ENCODE results near the gene VPS8.
"Not testable (repeated sequence)": the region's sequence is repeated elsewhere in the genome, so short reads cannot be mapped to it uniquely, and the experiment has no call there.

Gene VPS8

DNA sequence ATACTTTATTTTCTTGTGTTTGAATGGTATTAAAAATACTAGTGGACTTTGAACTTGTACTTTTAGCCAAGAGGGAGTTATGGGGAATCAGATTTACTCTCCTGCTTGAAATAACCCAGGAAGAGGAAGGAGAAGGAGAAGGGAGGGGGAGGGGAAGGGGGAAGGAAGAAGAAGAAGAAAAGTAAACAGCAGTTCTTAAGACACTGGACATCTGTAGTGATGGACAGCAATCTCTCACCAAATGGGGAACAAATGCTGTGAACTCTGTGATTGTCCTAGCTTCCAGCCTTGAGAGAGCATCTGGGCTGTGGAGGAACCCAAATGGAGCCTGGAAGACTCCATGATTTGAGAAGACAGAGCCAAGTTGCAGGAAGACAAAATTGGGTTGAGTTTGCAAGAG is 52.0 kb downstream of the VPS8 start:
- no peak for DNase-seq (ENCODE audit: low spot score)

DNA sequence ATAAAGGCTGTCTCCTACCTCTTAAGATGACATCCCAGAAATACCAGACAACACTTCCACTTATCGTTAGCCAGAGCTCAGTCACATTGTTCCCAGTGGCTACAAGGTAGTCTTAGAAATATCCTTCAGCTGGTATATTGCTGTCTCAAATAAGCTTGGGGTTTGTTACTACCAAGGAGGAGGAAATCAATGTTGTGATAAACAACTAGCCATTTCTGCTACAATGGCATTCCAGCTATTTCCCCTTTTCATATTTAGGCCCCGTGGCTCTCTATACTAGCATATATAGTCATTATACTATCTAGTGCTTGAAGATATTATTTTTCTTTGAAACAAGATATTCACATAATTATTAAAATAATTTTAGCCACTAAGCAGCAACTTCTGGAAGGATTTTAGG is 56.5 kb downstream of the VPS8 start:
- no peak for DNase-seq (ENCODE audit: low spot score)

DNA sequence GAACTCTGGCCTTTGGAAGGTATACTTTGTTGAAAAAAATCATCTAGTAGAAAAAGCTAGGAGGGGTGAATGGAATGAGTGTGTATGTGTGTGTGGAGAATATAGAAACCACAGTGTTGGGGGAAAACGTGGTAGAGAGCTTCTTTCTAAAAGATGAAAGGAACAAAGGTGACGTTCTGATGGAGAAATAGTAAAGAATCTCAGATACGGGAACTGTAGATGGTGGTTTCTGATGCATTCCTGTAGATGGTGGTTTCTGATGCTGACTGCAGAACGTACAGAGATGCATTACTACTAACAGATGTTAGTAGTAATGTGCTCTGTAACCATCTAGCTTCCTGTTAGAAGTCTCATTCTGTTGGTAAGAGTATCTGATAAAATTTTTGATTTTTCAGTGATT is 60.2 kb downstream of the VPS8 start:
- DNase-seq (ENCODE audit: low spot score): no peak

DNA sequence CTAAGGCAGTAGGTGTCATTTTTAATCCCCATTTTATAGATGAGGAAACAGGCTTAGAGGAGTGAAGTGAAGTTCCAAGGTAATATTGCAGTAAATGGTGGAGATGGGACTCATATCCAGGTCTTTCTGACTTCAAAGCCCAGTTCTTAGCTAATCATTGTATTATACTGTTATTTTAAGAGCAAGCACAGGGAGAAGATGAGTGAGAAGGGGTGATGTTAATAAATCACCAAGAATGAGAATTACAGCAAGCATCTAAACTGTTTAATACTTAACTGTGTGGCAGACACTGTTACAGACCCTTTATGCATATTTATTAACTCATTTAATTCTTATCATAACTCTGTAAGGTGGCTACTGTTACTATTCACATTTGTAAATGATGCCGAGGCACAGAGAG is 61.2 kb downstream of the VPS8 start:
- DNase-seq (ENCODE audit: low spot score): no peak

DNA sequence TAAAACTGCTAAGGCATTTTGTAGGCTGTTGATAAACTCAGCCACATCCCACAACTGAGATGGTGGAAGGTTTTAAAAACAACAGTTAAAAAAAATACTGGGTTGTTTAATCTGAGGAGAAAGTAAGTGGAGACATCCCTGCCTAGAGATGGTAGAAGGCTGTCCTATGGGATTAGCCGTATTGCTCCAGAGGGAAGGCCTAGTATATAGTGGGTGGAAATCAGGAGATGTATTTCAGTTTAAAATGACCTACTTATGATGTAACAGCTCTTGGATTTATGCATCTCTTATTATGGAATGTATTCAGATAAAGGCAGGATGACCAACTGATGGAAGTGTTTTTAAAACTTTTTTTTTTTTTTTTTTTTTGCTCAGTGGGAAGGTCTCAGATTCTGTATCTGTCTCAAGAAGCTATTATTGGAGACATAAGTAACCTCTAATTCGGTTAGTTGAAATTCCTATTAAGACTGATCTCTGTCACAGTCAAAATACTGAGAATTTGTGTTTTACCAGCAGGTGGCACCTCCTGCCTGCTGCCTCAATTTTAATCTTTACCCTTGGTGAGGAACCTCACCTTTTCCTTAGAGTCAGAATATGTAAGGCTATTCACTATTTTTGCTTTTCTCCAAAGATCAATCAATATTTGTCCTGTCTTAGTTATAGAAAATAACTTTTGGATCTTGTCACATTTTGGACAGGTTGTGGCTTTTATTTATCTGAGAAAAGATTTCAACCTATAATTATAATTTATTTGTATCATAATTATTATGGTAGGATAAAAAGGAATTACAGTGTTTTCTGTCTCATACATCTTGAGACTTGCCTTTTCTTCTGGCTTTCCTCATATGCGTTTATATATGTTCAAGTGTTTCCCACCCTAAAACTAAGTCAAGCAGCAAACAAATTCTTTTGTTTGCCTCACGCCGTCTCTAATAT is 63.0 kb downstream of the VPS8 start:
- DNase-seq (ENCODE audit: low spot score): peak; percentile 27

DNA sequence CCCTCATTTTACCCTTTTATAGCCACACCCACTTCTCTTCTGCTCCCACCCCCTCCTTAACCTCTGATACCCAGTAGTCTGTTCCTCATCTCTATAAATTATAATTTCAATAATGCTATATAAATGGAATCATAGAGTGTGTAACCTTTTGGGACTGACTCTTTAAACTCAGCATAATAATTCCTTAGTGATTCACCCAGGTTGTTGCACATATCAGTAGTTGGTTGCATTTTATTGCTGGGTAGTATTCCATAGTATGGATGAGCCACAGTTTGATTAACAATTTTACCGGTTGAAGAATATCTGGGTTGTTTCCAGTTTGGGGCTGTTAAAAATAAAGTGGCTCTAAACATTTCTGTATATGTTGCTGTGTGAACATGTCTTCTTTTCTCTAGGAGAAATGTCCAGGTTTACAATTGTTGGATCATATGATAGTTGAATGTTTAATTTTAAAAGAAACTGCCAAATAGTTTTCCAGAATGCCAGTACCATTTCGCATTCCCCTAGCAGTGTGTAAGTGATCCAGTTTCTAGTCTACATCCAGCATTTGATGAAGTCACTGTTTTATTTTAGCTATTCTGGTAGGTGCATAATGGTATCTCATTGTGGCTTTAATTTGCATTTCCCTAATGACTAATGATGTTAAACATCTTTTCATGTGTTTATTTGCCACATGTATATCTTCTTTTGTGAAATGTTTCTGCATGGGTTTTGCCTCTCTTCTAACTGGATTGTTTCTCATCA is 68.5 kb downstream of the VPS8 start:
- no peak for DNase-seq (ENCODE audit: low spot score)

DNA sequence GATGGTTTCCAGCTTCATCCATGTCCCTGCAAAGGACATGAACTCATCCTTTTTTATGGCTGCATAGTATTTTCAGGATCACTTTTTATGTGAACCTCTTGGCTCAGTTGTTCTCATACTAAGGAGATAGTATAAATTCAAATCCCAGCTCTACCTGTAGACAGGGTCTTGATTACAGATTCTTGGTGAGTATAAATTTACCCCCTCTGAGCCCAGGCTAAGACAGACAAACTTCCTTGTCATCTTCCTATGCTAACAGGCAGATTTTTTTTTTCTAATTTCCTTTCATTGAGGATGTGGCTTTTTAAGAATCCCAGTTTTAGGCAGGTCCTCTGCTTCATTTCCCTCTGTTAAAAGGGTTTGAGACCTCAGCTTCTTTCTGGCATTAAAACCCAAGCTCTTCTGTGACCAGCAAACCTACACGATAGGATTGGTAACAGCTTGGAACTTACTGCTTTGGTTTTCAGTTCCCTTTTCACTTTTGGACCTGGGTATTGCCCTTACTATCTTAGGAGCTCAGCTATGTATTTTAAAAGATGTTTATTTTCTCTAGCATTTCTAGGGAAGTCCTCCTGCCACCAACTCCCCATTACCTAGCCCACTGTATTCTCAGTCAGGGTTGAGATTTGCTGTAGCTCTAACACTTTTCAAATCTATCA is 72.5 kb downstream of the VPS8 start:
- DNase-seq (ENCODE audit: low spot score): peak; percentile 2

DNA sequence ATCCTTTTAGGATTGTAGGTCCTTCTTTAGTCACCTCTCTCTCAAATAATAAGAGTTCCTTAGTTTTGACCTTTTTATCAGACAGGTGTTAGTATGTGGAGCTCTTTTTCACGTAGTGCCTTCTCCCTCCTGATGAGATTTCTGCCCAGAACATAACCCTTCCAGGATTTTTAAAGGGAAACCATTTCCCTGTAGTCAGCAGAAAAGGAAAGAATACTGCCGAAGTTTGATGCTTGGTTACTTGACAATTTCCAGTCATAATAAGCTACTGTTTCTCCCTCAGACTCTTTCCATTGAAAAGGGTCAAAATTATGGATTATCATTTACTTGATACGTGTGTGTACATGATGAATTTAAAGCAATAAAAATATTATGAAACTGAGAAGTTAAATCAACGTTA is 73.1 kb downstream of the VPS8 start:
- DNase-seq (ENCODE audit: low spot score): no peak

DNA sequence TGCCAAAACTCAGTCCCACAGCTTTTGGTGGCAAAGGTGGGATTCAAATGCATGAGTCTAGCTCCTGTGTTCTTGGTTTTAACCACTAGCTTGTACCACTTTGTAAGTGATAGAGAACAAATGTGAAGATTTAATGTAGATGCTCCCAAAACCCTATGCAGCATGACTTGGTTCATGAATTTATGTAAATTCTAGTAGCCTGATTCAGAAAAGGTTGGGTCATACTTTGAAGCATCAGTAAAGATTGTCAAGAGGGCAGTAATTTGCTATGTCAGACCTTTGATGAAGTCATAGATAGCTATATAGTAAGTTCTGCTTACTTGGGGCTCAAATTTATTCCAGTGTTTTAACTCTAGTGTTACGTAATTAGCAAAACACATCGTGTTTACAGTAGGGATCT is 75.6 kb downstream of the VPS8 start:
- no peak for DNase-seq (ENCODE audit: low spot score)

DNA sequence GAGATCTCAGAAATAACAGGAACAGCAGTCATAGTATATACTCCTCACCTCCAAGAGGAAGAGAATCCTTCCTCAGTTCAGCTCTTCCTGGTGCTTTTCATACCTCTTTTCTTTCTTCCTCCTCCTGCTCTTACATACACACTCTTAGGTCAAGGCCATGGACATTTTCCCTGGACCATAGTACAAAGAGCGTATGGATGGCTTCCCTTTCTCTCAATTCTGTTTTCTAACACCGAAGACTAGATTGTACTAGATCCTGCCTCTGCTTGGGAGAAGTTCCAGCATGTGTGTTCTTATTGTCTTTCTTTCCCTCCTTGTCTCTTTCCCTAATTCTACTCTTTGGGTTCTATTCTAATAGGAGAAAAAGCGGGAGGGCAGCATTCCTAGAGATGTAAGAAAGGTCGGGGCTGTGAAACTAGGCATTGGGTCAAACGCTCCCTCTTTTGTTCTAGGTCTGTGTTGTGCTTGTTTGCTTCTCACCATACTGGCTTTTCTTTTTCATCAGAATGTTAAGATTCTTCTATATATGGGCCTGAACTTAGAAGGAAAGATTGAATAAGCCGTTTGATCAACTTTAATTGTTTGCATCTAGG is 77.4 kb downstream of the VPS8 start:
- DNase-seq (ENCODE audit: low spot score): no peak

DNA sequence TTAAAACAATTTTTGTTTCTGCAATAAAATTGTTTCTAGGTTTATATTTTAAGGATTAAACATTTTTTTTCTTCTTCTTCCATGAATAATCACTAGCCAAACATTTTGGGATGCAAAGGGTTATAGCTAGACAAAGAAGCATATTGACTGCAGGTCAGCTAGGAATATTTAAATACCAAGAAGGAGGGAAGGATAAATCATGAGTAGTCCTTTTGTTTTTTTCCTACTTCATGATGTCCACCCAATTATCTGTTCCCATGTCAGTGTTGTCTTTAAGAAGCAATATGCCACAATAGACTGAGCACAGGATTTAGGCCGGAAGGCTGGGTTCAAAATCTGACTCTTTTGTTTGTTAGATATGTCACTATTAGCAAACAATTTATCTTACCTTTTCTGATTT is 82.1 kb downstream of the VPS8 start:
- no peak for DNase-seq (ENCODE audit: low spot score)

DNA sequence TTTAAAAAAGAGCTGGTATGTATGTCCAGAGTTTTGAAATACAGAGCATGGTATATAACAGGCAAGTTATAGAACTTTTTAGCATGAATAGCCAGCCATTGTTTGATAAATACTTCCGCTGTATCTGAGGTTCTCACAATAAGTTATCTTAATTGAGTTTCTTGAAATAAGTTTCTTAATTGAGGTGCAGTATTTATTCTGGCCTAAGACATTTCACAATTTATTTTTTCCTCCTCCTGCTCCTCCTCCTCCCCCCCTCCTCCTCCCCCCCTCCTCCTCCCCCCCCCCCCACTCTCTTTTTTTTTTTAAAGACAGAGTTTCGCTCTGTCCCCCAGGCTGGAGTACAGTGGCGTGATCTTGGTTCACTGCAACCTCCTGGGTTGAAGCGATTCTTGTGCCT is 83.4 kb downstream of the VPS8 start:
- DNase-seq (ENCODE audit: low spot score): no peak

DNA sequence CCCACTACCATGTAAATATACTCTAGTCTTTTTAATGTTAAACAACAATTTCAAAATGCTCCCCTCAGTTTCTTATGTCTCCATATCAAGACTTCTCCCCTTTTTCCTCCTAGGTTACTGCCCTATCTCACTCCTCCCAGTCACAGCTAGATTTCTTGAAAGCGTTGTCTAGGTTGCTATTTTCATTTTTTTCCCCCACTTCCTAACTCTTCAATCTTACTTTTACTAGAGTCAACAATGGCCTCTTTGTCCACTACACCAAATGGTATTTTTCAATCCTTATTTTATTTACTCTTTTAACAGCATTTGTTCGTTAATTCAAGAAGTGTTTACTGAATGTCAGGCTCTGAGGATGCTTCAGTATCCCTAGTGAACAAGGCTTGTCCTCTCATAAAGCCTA is 84.4 kb downstream of the VPS8 start:
- DNase-seq (ENCODE audit: low spot score): no peak

DNA sequence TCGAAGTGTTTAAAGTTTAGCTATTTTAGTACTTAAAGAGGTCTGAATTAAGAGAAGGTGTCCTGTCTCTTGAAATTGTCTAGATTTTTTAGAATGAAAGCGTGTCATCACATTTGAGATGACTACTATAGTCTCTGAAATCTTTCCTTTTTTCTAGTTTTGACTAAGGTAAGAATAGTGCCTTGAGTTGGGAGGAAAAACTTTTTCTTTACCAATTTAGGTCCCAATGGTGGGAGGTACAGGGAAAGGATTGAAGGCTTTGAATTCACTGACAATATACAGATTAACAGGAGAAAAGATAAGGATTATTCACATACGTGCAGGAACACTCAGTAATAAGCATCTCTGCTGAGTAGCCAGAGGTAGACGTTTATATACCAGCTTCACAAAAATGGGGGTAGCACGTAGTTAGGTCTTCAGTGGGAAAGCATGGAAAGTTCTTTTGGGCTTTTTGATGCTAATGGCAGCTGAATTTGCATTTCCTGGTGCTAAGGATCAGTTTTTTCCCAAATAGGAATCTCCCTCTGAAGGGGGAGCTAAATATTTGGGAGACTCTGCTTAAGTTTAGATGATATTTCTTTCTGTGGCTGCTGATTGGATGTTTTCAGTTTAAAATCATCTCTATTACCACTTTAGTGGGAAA is 88.1 kb downstream of the VPS8 start:
- no peak for DNase-seq (ENCODE audit: low spot score)

DNA sequence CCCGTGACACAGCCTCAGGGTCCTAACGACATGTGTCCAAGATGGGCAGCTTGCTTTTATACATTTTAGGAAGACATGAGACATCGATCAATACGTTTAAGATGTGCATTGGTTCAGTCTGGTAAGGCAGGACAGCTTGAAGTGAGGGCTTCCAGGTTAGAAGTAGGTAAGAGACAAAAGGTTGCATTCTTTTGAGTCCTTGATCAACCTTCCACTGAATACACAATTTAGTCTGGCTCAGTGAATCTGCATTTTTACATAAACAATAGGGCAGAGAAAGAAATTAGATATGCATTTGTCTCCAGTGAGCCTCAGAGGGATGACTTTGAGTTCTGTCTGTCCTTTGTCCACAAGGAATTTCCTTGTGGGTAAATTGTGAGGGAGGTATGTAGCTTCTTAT is 95.1 kb downstream of the VPS8 start:
- not testable (repeated sequence) for DNase-seq (ENCODE audit: low spot score)

DNA sequence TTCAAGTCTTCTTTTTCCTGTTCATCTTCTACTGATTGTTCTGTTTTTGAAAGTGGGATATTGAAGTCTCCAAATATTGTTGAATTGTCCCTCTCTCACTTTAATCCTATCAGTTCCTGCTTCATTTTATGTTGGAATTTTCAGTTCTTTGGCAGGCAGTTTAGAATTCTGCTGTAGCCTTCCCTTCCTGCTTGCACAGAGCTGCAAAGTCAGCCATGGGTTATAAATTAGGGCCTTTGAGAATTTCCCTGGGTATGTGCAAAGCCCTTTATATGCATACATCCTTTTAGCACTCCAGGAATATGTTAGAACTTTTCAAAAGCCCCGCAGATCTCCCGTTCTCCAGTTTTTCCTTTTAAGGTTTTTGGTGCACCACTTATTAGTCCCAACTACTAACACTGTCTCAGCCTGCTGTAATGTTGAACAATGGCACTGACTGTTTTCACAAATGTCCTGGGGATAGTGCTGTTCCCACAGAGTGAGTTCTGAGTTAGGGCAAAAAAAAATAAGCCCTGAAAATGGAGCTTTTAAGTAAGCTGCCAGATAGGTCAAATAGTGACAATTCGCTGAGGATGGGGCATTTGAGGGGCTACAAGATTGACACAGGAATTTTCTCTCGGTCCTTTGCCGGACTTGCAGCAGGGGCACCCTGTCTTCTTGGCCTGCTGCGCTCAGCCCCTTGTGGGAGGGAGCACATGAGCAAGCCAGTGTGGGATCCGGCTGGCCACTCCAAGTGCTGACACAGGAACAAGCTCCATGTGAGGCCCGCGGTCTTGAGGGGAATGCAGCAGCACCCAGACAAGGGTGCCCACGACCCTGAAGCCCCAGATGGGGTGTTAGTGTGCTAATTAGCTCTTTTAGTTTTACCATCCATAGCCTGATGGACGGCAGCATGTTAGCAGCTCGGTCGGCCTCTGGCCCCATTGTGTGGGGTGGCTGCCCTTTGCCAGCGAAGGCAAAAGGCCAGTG is 96.0 kb downstream of the VPS8 start:
- no peak for DNase-seq (ENCODE audit: low spot score)

DNA sequence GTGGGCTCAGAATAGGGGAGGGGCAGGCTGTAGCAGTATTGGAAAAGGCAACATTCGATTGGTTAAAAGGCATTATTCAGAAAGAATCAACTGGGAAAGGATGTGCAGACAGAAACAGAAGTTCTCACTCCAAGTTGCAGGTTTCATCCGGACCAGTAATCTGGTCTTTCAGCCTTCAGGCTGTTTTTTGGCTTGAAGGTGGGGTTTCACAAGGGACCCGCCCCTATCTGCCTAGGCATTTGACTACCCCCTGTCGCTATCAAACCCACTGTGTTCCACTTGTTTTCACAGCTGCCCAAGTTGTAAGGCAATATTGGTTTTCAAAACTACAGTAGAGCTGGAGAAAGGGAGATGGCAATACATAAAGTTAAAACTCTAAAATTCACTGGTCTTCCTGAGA is 96.9 kb downstream of the VPS8 start:
- DNase-seq (ENCODE audit: low spot score): no peak

DNA sequence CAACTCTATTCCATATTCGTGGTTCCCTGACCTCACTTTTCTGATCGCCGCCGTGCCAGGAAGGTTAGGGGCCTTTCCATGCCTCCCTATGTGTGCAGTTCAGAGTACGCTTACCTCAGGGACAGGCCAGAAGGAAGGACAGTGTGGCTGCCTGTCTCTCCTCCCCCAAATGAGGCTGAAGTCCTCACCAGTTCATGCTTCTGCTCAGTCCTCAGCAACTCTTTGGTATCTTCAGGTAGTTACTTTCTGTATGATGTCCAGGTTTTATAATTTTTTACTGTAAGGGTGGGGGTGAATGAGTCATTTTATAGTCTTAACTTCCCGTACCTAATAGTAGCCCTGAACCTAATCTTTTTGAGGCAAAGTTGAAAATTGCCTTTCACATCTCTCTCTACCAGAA is 98.7 kb downstream of the VPS8 start:
- DNase-seq (ENCODE audit: low spot score): no peak

DNA sequence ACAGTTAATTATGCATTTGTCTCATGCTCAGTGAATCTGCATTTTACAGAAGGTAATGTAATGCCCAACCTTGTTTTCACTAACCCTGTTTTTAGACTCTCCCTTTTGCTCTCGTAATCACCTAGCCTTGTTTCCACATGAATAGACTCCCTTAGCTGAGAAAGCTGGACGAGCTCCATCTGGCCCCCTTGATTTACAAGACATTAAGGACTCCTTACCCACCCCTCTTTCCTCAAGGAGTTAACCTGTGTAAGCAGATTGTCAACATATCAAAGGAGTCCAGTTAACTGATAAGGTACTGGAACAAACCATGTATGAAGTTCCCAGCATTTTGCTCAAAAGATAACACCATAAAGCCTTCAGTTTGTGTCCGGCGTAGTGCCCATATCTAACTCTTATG is 99.6 kb downstream of the VPS8 start:
- no peak for DNase-seq (ENCODE audit: low spot score)

DNA sequence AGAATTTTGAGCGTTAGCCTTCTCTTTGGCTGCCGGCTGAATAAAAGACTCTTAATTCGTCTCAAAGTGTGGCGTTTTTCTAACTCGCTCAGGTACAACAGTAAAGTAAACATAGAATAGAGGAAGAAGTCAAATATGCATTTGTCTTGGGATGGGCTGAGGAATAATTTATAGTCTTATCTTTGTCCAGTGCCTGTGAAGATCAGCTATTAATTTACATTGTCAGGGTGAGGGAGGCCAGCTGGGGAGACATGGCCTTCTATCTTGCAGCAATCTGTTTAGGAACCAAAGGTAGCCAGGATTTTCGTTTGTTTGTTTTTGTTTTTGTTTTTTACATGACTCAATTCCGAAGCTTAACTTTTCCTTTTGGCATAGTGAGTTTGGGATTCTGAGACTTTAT is 100.2 kb downstream of the VPS8 start:
- no peak for DNase-seq (ENCODE audit: low spot score)

DNA sequence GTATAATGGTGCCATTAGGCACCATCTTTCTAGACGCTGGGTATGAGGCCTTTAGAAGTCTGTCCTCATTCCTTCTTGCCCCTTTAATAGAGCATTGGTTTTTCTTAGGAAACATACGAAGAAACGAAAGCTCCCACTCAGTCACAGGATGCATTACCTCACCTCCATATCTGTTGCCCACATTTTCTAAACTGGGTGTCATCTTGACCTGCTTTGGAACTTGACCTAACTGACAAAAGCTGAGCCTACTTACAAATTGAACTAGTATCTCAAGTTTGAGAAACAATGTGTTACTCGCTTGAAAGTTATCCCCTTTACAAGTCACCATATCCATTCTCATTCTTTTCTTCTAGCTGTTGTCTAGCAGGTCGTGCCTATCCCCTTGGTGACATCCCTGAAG is 102.7 kb downstream of the VPS8 start:
- DNase-seq (ENCODE audit: low spot score): no peak

Measured in germinal center (tissue), 1 donor.